Panc1 (cell line): ENCODE results near the gene SPRYD4. TPM values are rescaled to one million over a fixed set of nuclear protein-coding genes. Genes with fewer than 3 reads are reported as not detected.

Experiments used
- ATAC-seq: fragments of 200-7000 bp; cut with Tn5 transposase; 2 replicates; pipeline ENCODE4 v1.9.1; 2020; ENCODE audit warnings: mild to moderate bottlenecking, moderate library complexity
- BruUV-seq: library from RNA; stranded (reverse); fragments of 400-500 nt; replicated peaks from 2 replicates; lab custom pipeline; 2021; lab: Mats Ljungman, UMichigan
- CTCF ChIA-PET: fragments of 300-600 bp; sonication (Branson Sonifier 250); formaldehyde crosslinking; loops from one replicate; lab custom pipeline; 2022; ENCODE audit warnings: antibody characterized with exemption; lab: Charles Lee
- POLR2A ChIA-PET: fragments of 300-600 bp; sonication (Branson Sonifier 250); formaldehyde crosslinking; loops from one replicate; lab custom pipeline; 2022; ENCODE audit warnings: antibody characterized with exemption; lab: Charles Lee
- DNase-seq: peaks from one replicate; pipeline ENCODE4 v3.0.0-alpha.2; 2010; ENCODE audit warnings: low read depth, low spot score
- H3K27ac ChIP-seq: 2 replicates; pipeline ENCODE4 v1.5.1; 2011; ENCODE audit warnings: mild to moderate bottlenecking, low read length, inconsistent platforms
- H3K27me3 ChIP-seq: fragments of 200-500 bp; sonication (Bioruptor generic); 2 replicates; pipeline ENCODE4 v1.6.0; 2014; ENCODE audit warnings: low read length, inconsistent platforms; ENCODE audit not compliant: control insufficient read depth, insufficient read depth
- H3K36me3 ChIP-seq: fragments of 200-500 bp; sonication (Bioruptor generic); 2 replicates; pipeline ENCODE4 v1.5.1; 2014; ENCODE audit warnings: inconsistent platforms, mild to moderate bottlenecking, low read length, moderate library complexity; ENCODE audit not compliant: control insufficient read depth, insufficient read depth
- H3K4me1 ChIP-seq: 2 replicates; pipeline ENCODE4 v1.5.1; 2011; ENCODE audit warnings: inconsistent platforms, mild to moderate bottlenecking, low read length, moderate library complexity; ENCODE audit not compliant: control insufficient read depth, insufficient read depth
- H3K4me3 ChIP-seq, 2 experiments: 2 replicates each; pipeline ENCODE4 v1.5.1; 2011 to 2012; ENCODE audit warnings: low read depth in 2 of 2, low read length in 2 of 2, mild to moderate bottlenecking in 2 of 2, inconsistent platforms in 1 of 2, moderate library complexity in 1 of 2
- H3K9me3 ChIP-seq: fragments of 200-500 bp; sonication (Bioruptor generic); 2 replicates; pipeline ENCODE4 v1.5.1; 2014; ENCODE audit warnings: low read depth, mild to moderate bottlenecking, inconsistent platforms, low read length, moderate library complexity; ENCODE audit not compliant: control insufficient read depth, insufficient read depth
- POLR2AphosphoS5 ChIP-seq: IDR thresholded peaks from 2 replicates; pipeline ENCODE4 v1.6.1; 2012; ENCODE audit warnings: mild to moderate bottlenecking, low read depth, low read length, moderate library complexity
- SIN3A ChIP-seq: IDR thresholded peaks from 2 replicates; pipeline ENCODE4 v1.6.1; 2012; ENCODE audit warnings: low read depth, mild to moderate bottlenecking, low read length, moderate library complexity, borderline replicate concordance; ENCODE audit not compliant: insufficient read depth
- TCF7L2 ChIP-seq: IDR thresholded peaks from 2 replicates; pipeline ENCODE4 v1.6.1; 2011; ENCODE audit warnings: mild to moderate bottlenecking, low read depth, low read length, inconsistent platforms
- in situ Hi-C: cut with HindIII; loops from 2 replicates; pipeline ENCODE4 v1.10.0; 2016; ENCODE audit warnings: low sequenced_read_pairs, low pct_unique_long_range_greater_than_20kb
- intact Hi-C: fragments of 100-400 bp; cut with micrococcal nuclease; formaldehyde crosslinking; loops from one replicate; pipeline ENCODE4 v1.10.0; 2022; ENCODE audit not compliant: unreplicated experiment
- total RNA-seq: library from RNA; stranded (reverse); gene quantifications from one replicate; pipeline ENCODE4 v1.2.1, GENCODE V29; 2021; ENCODE audit not compliant: unreplicated experiment
- TF ChIP-seq, protein P1 (sequence below): fragments of 450-650 bp; IDR thresholded peaks from 2 replicates; pipeline ENCODE4 v1.5.1; 2017; ENCODE audit warnings: mild to moderate bottlenecking
- TF ChIP-seq, protein P2 (sequence below), 2 experiments: IDR thresholded peaks; 2 replicates each; pipeline ENCODE4 v1.6.1; 2011 to 2012; ENCODE audit warnings: low read depth in 2 of 2, control low read depth in 1 of 2, low read length in 1 of 2, mild to moderate bottlenecking in 1 of 2, moderate library complexity in 1 of 2; ENCODE audit not compliant: insufficient read depth in 1 of 2

The SPRYD4 gene
- total RNA-seq, 1 experiment from 2014 or later = 3.7 TPM

- DNase-seq = no peak
- no peaks in the 10 kb centered on the region; the same call in 1 of the 2 replicates for H3K36me3 ChIP-seq
- H3K4me3 ChIP-seq = peak overlapping the region; percentile 55 to 77
- H3K9me3 ChIP-seq = no peaks in the 10 kb centered on the region
- no TSS peak for BruUV-seq
- ATAC-seq = no peak
- no peaks in the 10 kb centered on the region for H3K27me3 ChIP-seq
- ChIA-PET CTCF (interaction anchor here (0.5 to 0.7 kb wide), 6 partner anchors 21 to 332 kb away, joined by 3 to 8 read pairs (median 5); partner anchors contain the start of gene SMARCC2), POLR2A (interaction anchor here (0.6 kb wide), 3 partner anchors 15 to 1580 kb away, joined by 4 to 16 read pairs (median 7); no protein-coding TSS in a partner anchor)
- H3K4me1 ChIP-seq = peaks cover 4% of the 10 kb centered on the region; the same call in 1 of the 2 replicates
- H3K27ac ChIP-seq = peak overlapping the region; percentile 83; the same call in 1 of the 2 replicates
- intact Hi-C loops = loop anchor here (2.0 kb wide), 1 partner anchor 52 kb away; no protein-coding TSS in a partner anchor
- TF ChIP-seq, protein P1, sequence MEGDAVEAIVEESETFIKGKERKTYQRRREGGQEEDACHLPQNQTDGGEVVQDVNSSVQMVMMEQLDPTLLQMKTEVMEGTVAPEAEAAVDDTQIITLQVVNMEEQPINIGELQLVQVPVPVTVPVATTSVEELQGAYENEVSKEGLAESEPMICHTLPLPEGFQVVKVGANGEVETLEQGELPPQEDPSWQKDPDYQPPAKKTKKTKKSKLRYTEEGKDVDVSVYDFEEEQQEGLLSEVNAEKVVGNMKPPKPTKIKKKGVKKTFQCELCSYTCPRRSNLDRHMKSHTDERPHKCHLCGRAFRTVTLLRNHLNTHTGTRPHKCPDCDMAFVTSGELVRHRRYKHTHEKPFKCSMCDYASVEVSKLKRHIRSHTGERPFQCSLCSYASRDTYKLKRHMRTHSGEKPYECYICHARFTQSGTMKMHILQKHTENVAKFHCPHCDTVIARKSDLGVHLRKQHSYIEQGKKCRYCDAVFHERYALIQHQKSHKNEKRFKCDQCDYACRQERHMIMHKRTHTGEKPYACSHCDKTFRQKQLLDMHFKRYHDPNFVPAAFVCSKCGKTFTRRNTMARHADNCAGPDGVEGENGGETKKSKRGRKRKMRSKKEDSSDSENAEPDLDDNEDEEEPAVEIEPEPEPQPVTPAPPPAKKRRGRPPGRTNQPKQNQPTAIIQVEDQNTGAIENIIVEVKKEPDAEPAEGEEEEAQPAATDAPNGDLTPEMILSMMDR = no peak
- TF ChIP-seq POLR2AphosphoS5 (no peak), TCF7L2 (no peak), SIN3A (no peak)
- TF ChIP-seq, protein P2, sequence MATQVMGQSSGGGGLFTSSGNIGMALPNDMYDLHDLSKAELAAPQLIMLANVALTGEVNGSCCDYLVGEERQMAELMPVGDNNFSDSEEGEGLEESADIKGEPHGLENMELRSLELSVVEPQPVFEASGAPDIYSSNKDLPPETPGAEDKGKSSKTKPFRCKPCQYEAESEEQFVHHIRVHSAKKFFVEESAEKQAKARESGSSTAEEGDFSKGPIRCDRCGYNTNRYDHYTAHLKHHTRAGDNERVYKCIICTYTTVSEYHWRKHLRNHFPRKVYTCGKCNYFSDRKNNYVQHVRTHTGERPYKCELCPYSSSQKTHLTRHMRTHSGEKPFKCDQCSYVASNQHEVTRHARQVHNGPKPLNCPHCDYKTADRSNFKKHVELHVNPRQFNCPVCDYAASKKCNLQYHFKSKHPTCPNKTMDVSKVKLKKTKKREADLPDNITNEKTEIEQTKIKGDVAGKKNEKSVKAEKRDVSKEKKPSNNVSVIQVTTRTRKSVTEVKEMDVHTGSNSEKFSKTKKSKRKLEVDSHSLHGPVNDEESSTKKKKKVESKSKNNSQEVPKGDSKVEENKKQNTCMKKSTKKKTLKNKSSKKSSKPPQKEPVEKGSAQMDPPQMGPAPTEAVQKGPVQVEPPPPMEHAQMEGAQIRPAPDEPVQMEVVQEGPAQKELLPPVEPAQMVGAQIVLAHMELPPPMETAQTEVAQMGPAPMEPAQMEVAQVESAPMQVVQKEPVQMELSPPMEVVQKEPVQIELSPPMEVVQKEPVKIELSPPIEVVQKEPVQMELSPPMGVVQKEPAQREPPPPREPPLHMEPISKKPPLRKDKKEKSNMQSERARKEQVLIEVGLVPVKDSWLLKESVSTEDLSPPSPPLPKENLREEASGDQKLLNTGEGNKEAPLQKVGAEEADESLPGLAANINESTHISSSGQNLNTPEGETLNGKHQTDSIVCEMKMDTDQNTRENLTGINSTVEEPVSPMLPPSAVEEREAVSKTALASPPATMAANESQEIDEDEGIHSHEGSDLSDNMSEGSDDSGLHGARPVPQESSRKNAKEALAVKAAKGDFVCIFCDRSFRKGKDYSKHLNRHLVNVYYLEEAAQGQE (IDR thresholded peaks at IDR 0.05; ENCODE audit: insufficient read depth in 1 of 2, low read depth in 2 of 2, low read length in 1 of 2) = no peak
- in situ Hi-C loops = no loop called here
Measured at GRCh38 chr12:56521209-56521589, 52.8 kb downstream of the SPRYD4 start.

DNA sequence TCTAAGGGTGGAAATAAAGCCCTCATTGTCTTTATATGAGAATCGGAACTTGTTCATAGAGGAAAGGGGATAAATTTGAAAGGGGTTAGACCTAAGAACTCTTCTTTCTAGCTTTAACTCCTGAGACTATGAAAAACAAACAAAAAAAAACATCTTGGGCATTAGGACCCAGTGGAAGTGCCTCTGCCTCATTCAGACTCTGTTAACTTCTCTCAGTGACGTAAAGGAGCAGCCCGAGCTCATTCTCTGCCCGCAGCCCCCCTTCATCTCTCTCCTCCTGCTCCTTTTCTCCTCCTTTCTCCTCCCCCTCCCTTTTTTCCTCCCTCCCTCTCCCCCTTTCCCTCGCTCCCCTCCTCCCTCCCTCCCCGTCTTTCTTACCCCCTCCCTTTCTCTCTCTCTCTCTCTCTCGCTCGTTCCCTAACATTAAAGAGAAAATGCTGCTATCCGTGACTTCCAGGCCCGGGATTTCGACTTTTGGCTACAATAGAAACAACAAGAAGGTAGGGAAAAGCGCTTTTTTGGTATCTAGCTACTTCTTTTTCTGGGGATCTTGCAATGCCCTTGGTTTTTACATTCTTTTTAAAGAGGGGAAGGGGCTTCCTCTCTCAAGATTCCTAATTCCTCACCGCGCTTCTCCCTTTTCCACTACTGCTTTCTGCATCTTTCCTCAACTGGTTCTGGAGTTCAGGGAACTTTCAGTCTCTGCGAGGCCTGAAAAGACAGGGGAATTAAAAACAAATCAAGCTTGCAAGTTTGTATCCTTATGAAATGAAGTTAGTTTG lies 53.4 kb downstream of the SPRYD4 start, which contains the start of gene RBMS2:
Gene RBMS2, plus strand, starts transcription at position 231 of the 782 bp plus-strand sequence. Its CDS starts 204 bp downstream, at position 435.
- CTCF ChIA-PET = interaction anchor here (0.5 to 0.7 kb wide), 7 partner anchors 8 to 332 kb away, joined by 3 to 11 read pairs (median 5); partner anchors contain the start of gene SMARCC2
- TF ChIP-seq POLR2AphosphoS5 = no peak
- TF ChIP-seq TCF7L2 = no peak
- TF ChIP-seq, protein P2 (IDR thresholded peaks at IDR 0.05; ENCODE audit: insufficient read depth in 1 of 2, low read depth in 2 of 2, low read length in 1 of 2) = no peak
- no peak for TF ChIP-seq SIN3A
- TF ChIP-seq, protein P1 = no peak
- in situ Hi-C loops = no loop called here
- intact Hi-C loops = loop anchor here (2.0 kb wide), 1 partner anchor 51 kb away; no protein-coding TSS in a partner anchor
- peak; percentile 90 for ATAC-seq
- no peak for DNase-seq
- Histone ChIP-seq H3K4me1 (peaks cover 10% of the 10 kb centered on the region; the same call in 1 of the 2 replicates), H3K4me3 (peak within 1 kb of the TSS; percentile 55 to 77), H3K27me3 (no peaks in the 10 kb centered on the region), H3K36me3 (no peaks in the 10 kb centered on the region; the same call in 1 of the 2 replicates), H3K27ac (peak within 1 kb of the TSS; percentile 83), H3K9me3 (no peaks in the 10 kb centered on the region)
- BruUV-seq = no TSS peak
- POLR2A ChIA-PET = interaction anchor here (0.6 kb wide), 2 partner anchors 35 to 1581 kb away, joined by 4 to 16 read pairs; no protein-coding TSS in a partner anchor
